HG02610 (cell line): ENCODE results near the gene BTBD9.
A peak's percentile ranks its signal among the peaks of the same experiment; 100 is the strongest.

Source experiments
- ATAC-seq: cut with Tn5 transposase; IDR thresholded peaks from one replicate; pipeline ENCODE4 v1.9.1; 2021; ENCODE audit warnings: mild to moderate bottlenecking, moderate library complexity; ENCODE audit not compliant: unreplicated experiment

Gene BTBD9

GRCh38 chr6:38512211-38512610, 127.5 kb downstream of the BTBD9 start:
- ATAC-seq, result no peak

DNA sequence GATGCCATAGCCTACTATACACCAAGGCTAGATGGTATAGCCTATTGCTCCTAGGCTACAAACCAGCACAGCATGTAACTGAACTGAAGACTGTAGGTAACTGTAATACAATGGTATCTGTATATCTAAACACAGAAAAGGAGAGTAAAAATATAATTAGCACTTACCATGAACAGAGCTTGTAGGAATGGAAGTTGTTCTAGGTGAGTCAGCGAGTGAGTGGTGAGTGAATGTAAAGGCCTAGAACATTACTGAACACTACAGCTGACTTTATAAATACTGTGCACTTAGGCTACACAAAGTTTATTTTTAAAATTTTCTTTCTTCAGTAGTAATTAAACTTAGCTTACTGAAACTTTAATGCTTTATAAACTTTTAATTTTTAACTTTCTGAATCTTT, 129.5 kb downstream of the BTBD9 start:
- no peak for ATAC-seq

DNA sequence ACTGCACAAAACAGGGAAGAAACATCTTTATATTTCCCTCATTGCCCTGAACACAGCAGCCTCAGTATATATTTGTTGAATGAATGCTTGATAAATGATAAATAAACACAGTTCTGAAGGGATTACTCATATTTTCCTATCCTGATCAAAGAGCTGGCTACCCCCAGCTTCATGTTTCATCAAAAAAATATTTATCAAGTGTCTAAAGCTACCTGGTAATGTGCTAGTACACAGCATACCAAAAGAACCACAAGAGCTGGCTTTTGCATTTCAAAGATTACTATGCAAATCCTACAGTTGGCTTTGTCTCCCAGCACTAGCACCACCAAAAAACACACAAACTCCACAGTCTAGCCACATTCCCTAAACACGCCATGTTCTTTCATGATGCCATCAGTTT, 130.0 kb downstream of the BTBD9 start:
- ATAC-seq, result no peak

- ATAC-seq, result no peak
Measured at GRCh38 chr6:38508894-38509293, 130.8 kb downstream of the BTBD9 start.

- ATAC-seq, result no peak
Measured at GRCh38 chr6:38508286-38508685, 131.4 kb downstream of the BTBD9 start.

DNA sequence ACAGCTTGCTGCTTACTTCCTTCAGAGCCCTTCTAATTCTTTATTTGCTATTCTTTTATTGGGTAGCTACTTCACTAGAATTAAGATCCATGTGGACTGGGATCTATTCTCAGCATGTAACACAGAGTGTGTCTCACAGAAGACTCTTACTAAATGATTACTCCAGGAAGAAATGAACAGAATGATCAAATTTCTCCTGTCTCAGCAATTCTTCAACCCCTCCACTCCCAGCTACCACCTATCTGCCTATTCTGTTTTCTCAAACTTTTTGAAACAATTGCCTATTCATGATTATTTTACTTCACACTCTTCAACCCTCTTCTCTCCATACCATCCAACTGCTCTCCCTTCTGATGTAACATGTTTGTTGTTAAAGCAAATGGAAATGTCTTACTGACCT, 132.6 kb downstream of the BTBD9 start:
- no peak for ATAC-seq

GRCh38 chr6:38505826-38506225, 133.9 kb downstream of the BTBD9 start:
- ATAC-seq, result no peak

- ATAC-seq, result no peak
Measured at GRCh38 chr6:38504996-38505395, 134.7 kb downstream of the BTBD9 start.

DNA sequence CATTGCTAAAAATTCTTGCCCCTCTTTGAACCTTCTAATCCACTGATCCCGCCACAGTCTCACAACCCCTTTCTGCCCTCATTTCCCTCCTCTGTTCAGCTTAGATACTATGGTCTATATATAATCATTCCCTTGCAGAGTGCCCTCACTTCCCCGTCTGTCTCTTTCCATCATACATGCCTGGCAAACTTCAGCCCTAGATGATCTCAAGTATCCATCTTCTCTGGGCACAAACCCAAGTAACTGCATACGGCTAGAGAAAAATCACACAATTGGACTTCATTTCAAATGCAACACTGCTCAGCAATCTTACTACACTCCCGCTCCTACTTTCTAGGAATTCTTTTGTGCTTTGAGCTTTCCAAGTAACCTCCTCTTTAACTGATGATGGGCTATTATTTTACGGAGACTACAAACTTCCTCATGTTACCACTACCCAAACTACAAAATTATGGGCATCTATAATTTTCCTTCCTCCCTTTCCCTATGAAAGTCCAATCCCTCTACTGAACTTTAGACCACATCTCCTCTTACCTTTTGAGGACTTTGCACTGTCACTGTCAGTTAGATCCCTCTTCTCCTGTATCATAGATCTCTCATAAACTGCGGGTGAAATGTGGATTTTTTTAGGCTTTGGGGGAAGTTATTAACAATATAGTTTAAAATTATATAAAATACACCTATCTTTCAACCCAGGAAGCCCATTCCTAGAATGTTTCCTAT, 135.6 kb downstream of the BTBD9 start:
- ATAC-seq, result no peak

DNA sequence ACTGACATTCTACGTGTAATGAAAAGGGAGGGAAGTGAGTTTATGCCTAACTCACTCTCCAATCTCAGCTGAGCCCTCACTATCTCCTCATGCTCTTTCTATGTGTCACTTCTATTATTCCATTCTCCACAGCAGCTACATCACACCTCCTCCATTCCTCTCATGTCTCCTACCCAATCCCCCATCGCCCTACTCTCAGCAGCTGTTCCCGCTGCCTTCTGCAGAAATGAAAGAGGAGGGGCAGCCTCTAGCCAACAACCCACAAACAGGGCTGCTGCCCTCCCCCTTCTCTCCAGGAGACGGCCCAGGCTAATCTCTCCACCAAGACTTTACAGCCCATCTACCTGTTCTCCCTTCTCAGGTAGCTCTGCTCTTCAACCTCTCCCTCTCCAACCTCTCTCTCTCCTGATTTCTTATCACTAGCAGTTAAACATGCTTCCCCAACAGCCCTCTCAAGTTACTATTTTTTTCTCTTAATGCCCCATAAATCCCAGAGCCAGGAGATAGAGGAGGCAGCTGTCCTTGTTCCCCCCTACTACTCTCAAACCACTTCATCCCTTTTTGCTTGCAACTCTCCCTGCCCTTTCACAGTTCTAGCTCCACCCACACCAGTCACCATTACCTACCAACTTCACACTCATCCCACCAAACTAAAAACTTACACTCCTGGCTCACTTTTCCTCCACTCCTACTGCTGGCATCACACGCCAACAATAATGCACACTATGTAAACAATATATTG, 136.5 kb downstream of the BTBD9 start:
- ATAC-seq, result no peak

- ATAC-seq, result no peak
Measured at GRCh38 chr6:38502423-38502822, 137.3 kb downstream of the BTBD9 start.

DNA sequence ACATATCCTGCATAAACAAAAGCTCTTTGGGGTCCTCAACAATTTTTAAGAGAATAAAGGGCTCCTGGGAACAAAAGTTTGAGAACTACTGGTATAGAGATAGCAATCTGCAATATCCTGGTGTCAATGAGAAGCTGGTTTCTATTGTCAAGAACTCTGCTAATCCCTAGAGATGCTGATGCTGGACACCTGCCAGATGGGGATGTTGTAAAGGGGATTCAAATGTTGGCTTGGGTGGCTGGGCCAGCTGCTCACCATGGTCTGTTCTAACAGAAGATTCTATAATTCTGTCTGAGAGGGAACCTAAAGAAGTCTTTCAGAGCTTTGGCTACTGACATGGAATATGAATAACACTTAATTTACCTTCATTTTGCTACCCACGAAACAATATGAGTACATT, 137.8 kb downstream of the BTBD9 start:
- no peak for ATAC-seq

DNA sequence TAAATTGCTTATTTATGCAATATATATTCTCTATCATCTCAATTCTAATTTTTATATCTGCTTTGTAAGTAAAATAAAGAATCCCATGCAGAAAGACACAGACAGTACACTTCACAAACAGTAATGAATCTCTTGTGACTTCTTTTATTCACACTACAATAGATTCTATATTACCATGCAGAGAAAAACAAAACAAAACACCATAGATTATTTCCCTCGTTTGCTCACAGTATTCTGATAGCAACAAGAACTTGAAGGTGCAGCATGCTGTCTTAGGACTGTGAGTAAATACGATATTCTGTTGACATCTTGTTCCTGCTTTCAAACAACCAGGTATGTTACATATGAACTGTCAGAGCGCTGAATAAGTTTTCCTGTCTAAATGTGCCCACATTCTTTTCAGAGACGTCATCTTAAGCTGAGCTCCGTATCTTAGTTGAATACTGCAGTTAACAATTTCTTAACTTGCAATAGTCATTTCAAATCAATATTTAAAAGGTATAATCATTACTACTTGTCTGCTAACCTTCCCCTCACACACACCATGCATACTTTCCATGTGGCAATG, 140.1 kb downstream of the BTBD9 start:
- no peak for ATAC-seq

GRCh38 chr6:38498805-38499445, 140.8 kb downstream of the BTBD9 start:
- no peak for ATAC-seq

DNA sequence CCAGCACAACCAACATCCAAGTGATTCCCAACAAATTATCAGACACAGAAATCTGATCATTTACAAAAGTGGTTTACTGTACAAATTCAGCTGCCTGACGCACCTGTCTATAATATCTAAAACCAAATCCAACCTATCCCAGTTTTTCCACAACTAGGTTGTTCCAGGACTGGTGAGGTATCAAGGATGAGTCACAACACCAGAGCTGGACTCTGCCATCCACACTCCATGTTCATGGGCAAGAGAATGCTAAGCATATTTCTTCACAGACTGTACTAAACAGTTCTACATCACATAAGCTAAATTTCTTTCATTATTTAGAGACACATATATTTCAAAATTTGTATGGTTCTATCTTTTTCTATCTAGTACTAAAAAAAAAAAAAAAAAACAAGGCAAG, 141.6 kb downstream of the BTBD9 start:
- ATAC-seq, result no peak

GRCh38 chr6:38497546-38497945, 142.2 kb downstream of the BTBD9 start:
- ATAC-seq, result no peak

GRCh38 chr6:38495922-38496635, 143.7 kb downstream of the BTBD9 start:
- ATAC-seq, result peak; percentile 51

- peak; percentile 45 for ATAC-seq
Measured at GRCh38 chr6:38495518-38495917, 144.2 kb downstream of the BTBD9 start.

- ATAC-seq, result no peak
Measured at GRCh38 chr6:38493931-38494547, 145.7 kb downstream of the BTBD9 start.

GRCh38 chr6:38492031-38492430, 147.7 kb downstream of the BTBD9 start:
- no peak for ATAC-seq

- ATAC-seq, result no peak
Measured at GRCh38 chr6:38489951-38490350, 149.8 kb downstream of the BTBD9 start.
